A549 (cell line): ENCODE results near the gene ARHGAP12. TPM values are rescaled to one million over a fixed set of nuclear protein-coding genes. Genes with fewer than 3 reads are reported as not detected.

Experiments
- ATAC-seq, 2 experiments: fragments of 200-7000 bp in 1 of 2; fragments of >200 bp in 1 of 2; cut with Nextera tagmentation in 1 of 2; cut with Tn5 transposase in 1 of 2; 3 replicates each; pipeline versions ENCODE4 v1.8.0 to v1.9.1; 2018 to 2020; ENCODE audit warnings: mild to moderate bottlenecking in 1 of 2, moderate library complexity in 1 of 2
- CTCF ChIA-PET: fragments of 300-600 bp; sonication (Branson Sonifier 250); formaldehyde crosslinking; extraction: SDS; loops from one replicate; lab custom pipeline; 2021; ENCODE audit warnings: antibody characterized with exemption, inconsistent platforms; lab: Yijun Ruan, JAX
- POLR2A ChIA-PET: fragments of 350-600 bp; formaldehyde crosslinking; extraction: SDS; loops from one replicate; lab custom pipeline; 2021; ENCODE audit warnings: antibody characterized with exemption, inconsistent platforms; lab: Yijun Ruan, JAX
- DNase-seq, 2 experiments: peaks; one replicate each; pipeline versions ENCODE4 v3.0.0 to v3.0.0-alpha.2; 2011 to 2016; ENCODE audit warnings: low read depth in 1 of 2, low spot score in 1 of 2
- FAIRE-seq: peaks from 2 replicates; lab custom pipeline; 2011; peaks lifted over from hg19 to GRCh38; lab: Jason Lieb, UNC
- H3K27ac ChIP-seq, 2 experiments: fragments of >200 bp; sonication (Bioruptor Twin); formaldehyde crosslinking; 3 replicates each; pipeline ENCODE4 v1.5.1; 2016 to 2017
- H3K4me1 ChIP-seq: fragments of >200 bp; sonication (Bioruptor Twin); formaldehyde crosslinking; 3 replicates; pipeline ENCODE4 v1.6.1; 2016
- H3K4me2 ChIP-seq: fragments of >200 bp; sonication (Bioruptor Twin); formaldehyde crosslinking; 3 replicates; pipeline ENCODE4 v1.6.1; 2016
- H3K4me3 ChIP-seq: fragments of >200 bp; sonication (Bioruptor Twin); formaldehyde crosslinking; 3 replicates; pipeline ENCODE4 v1.5.1; 2016
- H3K9me3 ChIP-seq: fragments of >200 bp; sonication (Bioruptor Twin); formaldehyde crosslinking; 3 replicates; pipeline ENCODE4 v1.6.1; 2016
- CBX2 ChIP-seq: fragments of 200-600 bp; sonication (generic); IDR thresholded peaks from 2 replicates; pipeline ENCODE4 v1.6.1; 2016; ENCODE audit warnings: low read depth, mild to moderate bottlenecking, borderline replicate concordance
- CBX8 ChIP-seq: fragments of 200-600 bp; sonication (generic); IDR thresholded peaks from 2 replicates; pipeline ENCODE4 v1.6.1; 2016
- CEBPB ChIP-seq, 2 experiments: fragments of >200 bp in 1 of 2; sonication (Bioruptor Twin) in 1 of 2; formaldehyde crosslinking in 1 of 2; IDR thresholded peaks; 2 replicates each; pipeline ENCODE4 v1.6.1; 2012 to 2016
- CHD2 ChIP-seq: fragments of 150-350 bp; IDR thresholded peaks from 2 replicates; pipeline ENCODE4 v1.6.1; 2014; ENCODE audit warnings: low read length; ENCODE audit not compliant: partially characterized antibody
- E2F6 ChIP-seq: IDR thresholded peaks from 2 replicates; pipeline ENCODE4 v1.6.1; 2012; ENCODE audit warnings: low read depth, borderline replicate concordance
- EHMT2 ChIP-seq: fragments of 200-600 bp; sonication (generic); IDR thresholded peaks from 2 replicates; pipeline ENCODE4 v1.6.1; 2016; ENCODE audit warnings: antibody characterized with exemption, low read depth, mild to moderate bottlenecking, moderate library complexity
- EP300 ChIP-seq, 2 experiments: fragments of >200 bp; sonication (Bioruptor Twin); formaldehyde crosslinking; IDR thresholded peaks; 2 replicates in 1 of 2; 3 replicates in 1 of 2; pipeline ENCODE4 v1.6.1; 2016 to 2017
- FOSB ChIP-seq: fragments of 250-450 bp; sonication (Bioruptor Pico); IDR thresholded peaks from 2 replicates; pipeline ENCODE4 v1.5.0; 2020; ENCODE audit warnings: mild to moderate bottlenecking, moderate library complexity
- FOSL2 ChIP-seq, 2 experiments: fragments of 450-650 bp in 1 of 2; fragments of >200 bp in 1 of 2; sonication (Bioruptor Twin) in 1 of 2; formaldehyde crosslinking; IDR thresholded peaks; 2 replicates each; pipeline versions ENCODE4 v1.5.0 to v1.6.1; 2016 to 2020; ENCODE audit warnings: mild to moderate bottlenecking in 1 of 2, moderate library complexity in 1 of 2
- FOXS1 ChIP-seq: fragments of 250-450 bp; sonication (Bioruptor Pico); IDR thresholded peaks from 2 replicates; pipeline ENCODE4 v1.5.0; 2020; ENCODE audit warnings: mild to moderate bottlenecking, moderate library complexity
- HDAC2 ChIP-seq: fragments of 200-600 bp; sonication (generic); IDR thresholded peaks from 2 replicates; pipeline ENCODE4 v1.6.1; 2016
- HEYL ChIP-seq: fragments of 250-450 bp; sonication (Bioruptor Pico); IDR thresholded peaks from 2 replicates; pipeline ENCODE4 v1.8.0; 2021; ENCODE audit warnings: mild to moderate bottlenecking, moderate library complexity
- KDM5A ChIP-seq: fragments of 200-600 bp; sonication (generic); IDR thresholded peaks from 2 replicates; pipeline ENCODE4 v1.6.1; 2016; ENCODE audit warnings: antibody characterized with exemption, mild to moderate bottlenecking
- MAFK ChIP-seq: fragments of 450-650 bp; IDR thresholded peaks from 2 replicates; pipeline ENCODE4 v1.6.1; 2014; ENCODE audit not compliant: partially characterized antibody
- MAZ ChIP-seq: fragments of 150-350 bp; IDR thresholded peaks from 2 replicates; pipeline ENCODE4 v1.6.1; 2014; ENCODE audit warnings: antibody characterized with exemption, low read depth, low read length, borderline replicate concordance
- MYC ChIP-seq: IDR thresholded peaks from 2 replicates; pipeline ENCODE4 v1.6.1; 2012; ENCODE audit warnings: mild to moderate bottlenecking, inconsistent platforms, low read length, improper control_type of control experiment, borderline replicate concordance
- NFE2L2 ChIP-seq: fragments of 150-350 bp; conservative IDR thresholded peaks from 2 replicates; pipeline ENCODE4 v1.6.1; 2014; ENCODE audit warnings: low read length
- PBX3 ChIP-seq: IDR thresholded peaks from 2 replicates; pipeline ENCODE4 v1.6.1; 2012
- RAD21 ChIP-seq, 2 experiments: fragments of >200 bp in 1 of 2; sonication (Bioruptor Twin) in 1 of 2; formaldehyde crosslinking in 1 of 2; IDR thresholded peaks in 1 of 2; conservative IDR thresholded peaks in 1 of 2; 2 replicates in 1 of 2; 3 replicates in 1 of 2; pipeline ENCODE4 v1.6.1; 2012 to 2018; ENCODE audit warnings: inconsistent platforms in 1 of 2
- RARB ChIP-seq: fragments of 250-450 bp; sonication (Bioruptor Pico); IDR thresholded peaks from 2 replicates; pipeline ENCODE4 v1.8.0; 2021; ENCODE audit warnings: mild to moderate bottlenecking, moderate library complexity
- RCOR1 ChIP-seq: fragments of 150-350 bp; IDR thresholded peaks from 2 replicates; pipeline ENCODE4 v1.6.1; 2014; ENCODE audit warnings: antibody characterized with exemption, low read length, low read depth
- RFX5 ChIP-seq: fragments of 450-650 bp; IDR thresholded peaks from 2 replicates; pipeline ENCODE4 v1.7.1; 2014; ENCODE audit warnings: antibody characterized with exemption, mild to moderate bottlenecking, moderate library complexity
- RNF2 ChIP-seq: fragments of 200-600 bp; sonication (generic); IDR thresholded peaks from 2 replicates; pipeline ENCODE4 v1.6.1; 2016; ENCODE audit warnings: low read depth, mild to moderate bottlenecking, antibody characterized with exemption, moderate library complexity, borderline replicate concordance
- SMC3 ChIP-seq: fragments of >200 bp; sonication (Bioruptor Twin); formaldehyde crosslinking; IDR thresholded peaks from 3 replicates; pipeline ENCODE4 v1.6.1; 2018; ENCODE audit warnings: inconsistent platforms
- ZNF302 ChIP-seq: fragments of 250-450 bp; sonication (Bioruptor Pico); IDR thresholded peaks from 2 replicates; pipeline ENCODE4 v1.9.0; 2021; ENCODE audit warnings: inconsistent platforms, mild to moderate bottlenecking, moderate library complexity
- WGBS: methylation state at CpG from one replicate; pipeline ENCODE4 v1.1.6; 2017; ENCODE audit errors: missing lambda C conversion rate; 5-methylcytosine and 5-hydroxymethylcytosine counted together
- polyA plus RNA-seq, 4 experiments: library from polyadenylated mRNA; depleted of rRNA in 3 of 4; stranded (reverse); fragments of >200 nt; fragmentation: RNase III in 1 of 4; extraction: RNeasy Plus Mini Kit Qiagen cat#74134 plus additional on column Dnase treatment in 1 of 4; gene quantifications; 2 replicates in 3 of 4; 3 replicates in 1 of 4; pipeline ENCODE4 v1.2.3, GENCODE V29; 2011 to 2017

Gene ARHGAP12
- polyA plus RNA-seq, 2 of the 4 experiments (the other 2 are of a cell fraction): 22.1 to 49.3 TPM

GRCh38 chr10:31823358-31823757 lies 105.3 kb downstream of the ARHGAP12 start:
- no peak for DNase-seq
- CTCF ChIA-PET: interaction anchor here (1.5 to 1.9 kb wide), 2 partner anchors 15 to 1072 kb away, joined by 4 to 5 read pairs; no protein-coding TSS in a partner anchor
- no peak for ATAC-seq
- no peak overlapping the region for H3K4me3 ChIP-seq
- 87% methylated on average over 4 of the region's 4 CpGs for WGBS
- no peak for FAIRE-seq
- no peaks in the 10 kb centered on the region for H3K4me1 ChIP-seq
- TF ChIP-seq SMC3 (no peak), RFX5 (no peak), MAFK (no peak), CBX8 (no peak), RAD21 (conservative IDR thresholded peaks at IDR 0.05 in 1 of 2, IDR thresholded peaks at IDR 0.05 in 1 of 2) (no peak), KDM5A (no peak), HEYL (CRISPR knock-in tag) (no peak), CEBPB (IDR thresholded peaks at IDR 0.05) (no peak), FOSL2 (IDR thresholded peaks at IDR 0.05) (no peak), FOSL2 (CRISPR knock-in tag; IDR thresholded peaks at IDR 0.05) (no peak), EP300 (IDR thresholded peaks at IDR 0.05) (no peak), MAZ (no peak), CBX2 (no peak), EHMT2 (no peak), ZNF302 (CRISPR knock-in tag) (no peak), E2F6 (no peak)
- TF ChIP-seq, all 56 proteins: peak for 0
- POLR2A ChIA-PET: no interaction called here
- no peak overlapping the region for H3K27ac ChIP-seq
- H3K4me2 ChIP-seq: no peak overlapping the region
- no peaks in the 10 kb centered on the region for H3K9me3 ChIP-seq

GRCh38 chr10:31822616-31823318 lies 105.9 kb downstream of the ARHGAP12 start:
- ATAC-seq: no peak
- TF ChIP-seq RARB (CRISPR knock-in tag): no peak
- DNase-seq: no peak
- no peaks in the 10 kb centered on the region for H3K9me3 ChIP-seq
- WGBS: 88% methylated on average over 8 of the region's 8 CpGs
- H3K4me1 ChIP-seq: no peaks in the 10 kb centered on the region
- ChIA-PET CTCF (interaction anchor here (0.6 to 1.9 kb wide), 3 partner anchors 14 to 1071 kb away, joined by 3 to 5 read pairs (median 4); no protein-coding TSS in a partner anchor), POLR2A (no interaction called here)
- no peak overlapping the region for H3K4me2 ChIP-seq
- H3K27ac ChIP-seq: no peak overlapping the region
- no peak overlapping the region for H3K4me3 ChIP-seq
- no peak for FAIRE-seq

GRCh38 chr10:31822150-31822549 lies 106.5 kb downstream of the ARHGAP12 start:
- ChIA-PET POLR2A (no interaction called here), CTCF (interaction anchor here (0.6 to 1.9 kb wide), 4 partner anchors 14 to 1070 kb away, joined by 3 to 5 read pairs (median 3); no protein-coding TSS in a partner anchor)
- 82% methylated on average over 4 of the region's 4 CpGs for WGBS
- no peaks in the 10 kb centered on the region for H3K4me1 ChIP-seq
- no peak overlapping the region for H3K4me3 ChIP-seq
- TF ChIP-seq RNF2 (no peak), FOSB (CRISPR knock-in tag) (no peak), CHD2 (no peak), CBX2 (no peak), FOXS1 (CRISPR knock-in tag) (no peak), CEBPB (IDR thresholded peaks at IDR 0.05) (no peak), HDAC2 (no peak), NFE2L2 (no peak), RCOR1 (no peak), PBX3 (no peak), E2F6 (no peak), ZNF302 (CRISPR knock-in tag) (no peak), MYC (no peak), EP300 (IDR thresholded peaks at IDR 0.05) (no peak)
- no peak overlapping the region for H3K27ac ChIP-seq
- FAIRE-seq: no peak
- no peak overlapping the region for H3K4me2 ChIP-seq
- no peaks in the 10 kb centered on the region for H3K9me3 ChIP-seq
- no peak for ATAC-seq
- no peak for DNase-seq
